ENCODE measurements around the gene ZNF69.

DNA sequence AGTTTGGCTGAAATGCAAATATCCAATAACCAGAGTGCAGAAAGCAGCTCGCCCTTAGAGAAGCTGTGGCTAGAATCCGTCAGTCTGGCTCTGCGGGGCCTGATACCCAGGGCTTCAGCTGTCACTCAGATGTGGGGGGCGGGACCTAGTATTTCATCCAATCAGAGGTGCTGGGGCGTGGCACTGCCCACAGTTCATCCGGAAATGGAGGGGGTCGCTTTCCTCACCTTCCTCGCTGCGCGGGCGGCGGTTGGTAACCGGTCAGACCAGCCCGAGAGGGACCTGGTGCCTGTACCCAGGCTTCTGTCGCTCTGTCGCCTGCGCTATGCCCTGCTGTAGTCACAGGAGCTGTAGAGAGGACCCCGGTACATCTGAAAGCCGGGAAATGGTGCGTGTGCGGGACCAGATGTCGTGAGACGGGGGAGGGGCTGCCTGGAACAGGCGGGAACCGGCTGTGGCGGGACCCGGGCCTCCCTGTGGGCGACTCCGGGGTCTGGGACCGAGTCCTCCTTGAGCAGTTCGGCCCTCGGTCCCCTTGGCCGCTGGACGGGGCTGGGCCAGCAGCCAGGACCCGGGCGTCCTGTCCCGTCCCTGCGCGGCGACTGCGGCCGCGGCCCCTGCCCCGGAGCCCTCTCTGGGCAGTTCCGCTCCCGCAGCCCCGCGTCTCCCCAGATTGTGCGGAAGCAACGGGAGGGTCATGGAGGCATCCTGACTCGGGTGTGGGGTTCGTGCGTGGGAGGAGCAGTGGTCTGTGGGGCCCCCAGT, 37.5 kb downstream of the ZNF69 start, which contains the start of gene ZNF700:
- TF ChIP-seq, protein P1, sequence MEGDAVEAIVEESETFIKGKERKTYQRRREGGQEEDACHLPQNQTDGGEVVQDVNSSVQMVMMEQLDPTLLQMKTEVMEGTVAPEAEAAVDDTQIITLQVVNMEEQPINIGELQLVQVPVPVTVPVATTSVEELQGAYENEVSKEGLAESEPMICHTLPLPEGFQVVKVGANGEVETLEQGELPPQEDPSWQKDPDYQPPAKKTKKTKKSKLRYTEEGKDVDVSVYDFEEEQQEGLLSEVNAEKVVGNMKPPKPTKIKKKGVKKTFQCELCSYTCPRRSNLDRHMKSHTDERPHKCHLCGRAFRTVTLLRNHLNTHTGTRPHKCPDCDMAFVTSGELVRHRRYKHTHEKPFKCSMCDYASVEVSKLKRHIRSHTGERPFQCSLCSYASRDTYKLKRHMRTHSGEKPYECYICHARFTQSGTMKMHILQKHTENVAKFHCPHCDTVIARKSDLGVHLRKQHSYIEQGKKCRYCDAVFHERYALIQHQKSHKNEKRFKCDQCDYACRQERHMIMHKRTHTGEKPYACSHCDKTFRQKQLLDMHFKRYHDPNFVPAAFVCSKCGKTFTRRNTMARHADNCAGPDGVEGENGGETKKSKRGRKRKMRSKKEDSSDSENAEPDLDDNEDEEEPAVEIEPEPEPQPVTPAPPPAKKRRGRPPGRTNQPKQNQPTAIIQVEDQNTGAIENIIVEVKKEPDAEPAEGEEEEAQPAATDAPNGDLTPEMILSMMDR (IDR thresholded peaks at IDR 0.05; ENCODE audit: low read length), result no peak
- TF ChIP-seq EZH2phosphoT487 (IDR thresholded peaks at IDR 0.05; ENCODE audit: low read length), result no peak
- TF ChIP-seq EZH2 (optimal IDR thresholded peaks at IDR 0.05; ENCODE audit: low read depth, low read length), result no peak
